ENCODE results near the gene SPINK2. TPM values are rescaled to one million over a fixed set of nuclear protein-coding genes. Genes with fewer than 3 reads are reported as not detected.

Gene SPINK2
- total and polyA plus RNA-seq, 2 of the 4 experiments (the other 2 are of a cell fraction): not detected

DNA sequence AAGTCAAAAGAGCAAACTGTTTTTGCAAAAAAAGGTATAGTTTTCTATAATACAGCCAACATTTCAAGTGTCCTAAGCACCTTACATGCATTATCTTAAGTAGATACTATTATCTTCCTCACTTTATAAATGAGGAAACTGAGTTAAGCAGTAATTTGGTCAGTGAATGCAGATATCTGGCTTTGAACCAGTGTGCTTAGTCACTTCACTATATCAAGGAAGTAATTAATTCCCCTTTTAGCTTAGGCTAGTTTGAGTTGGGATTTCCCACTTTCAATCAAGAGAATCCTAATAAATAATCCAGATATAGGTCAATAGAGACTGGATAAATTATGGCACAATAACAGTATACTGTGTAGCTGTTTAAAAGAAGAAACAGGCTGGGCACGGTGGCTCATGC is 14.8 kb downstream of the SPINK2 start:
- no CpG with 5 or more reads among the region's 1 CpG for WGBS, 2 experiments (ENCODE audit: extremely low coverage in 2 of 2, insufficient read length in 1 of 2)
- in situ Hi-C loops (cut with MboI; ENCODE audit: low sequenced_read_pairs): no loop called here
- CTCF ChIA-PET: no interaction called here

More for the DNA sequence above, 14.8 kb downstream of the SPINK2 start:
- H3K4me1 ChIP-seq (ENCODE audit: control insufficient read depth, insufficient read depth, low read length): no peaks in the 10 kb centered on the region
- intact Hi-C loops (cut with micrococcal nuclease) (no loop called here), dilution Hi-C loops (cut with HindIII; ENCODE audit: low sequenced_read_pairs, unreplicated experiment) (no loop called here)
- H4K20me1 ChIP-seq (ENCODE audit: insufficient read depth, low read length): no peaks in the 10 kb centered on the region
- no peak overlapping the region for H2BK15ac ChIP-seq (ENCODE audit: low read depth, low read length)
- H3K18ac ChIP-seq (ENCODE audit: low read depth, low read length): no peak overlapping the region
- H3K56ac ChIP-seq (ENCODE audit: extremely low read depth, insufficient read depth, low read length): no peak overlapping the region
- H2BK120ac ChIP-seq (ENCODE audit: low read depth, low read length): no peak overlapping the region
- H2AK5ac ChIP-seq (ENCODE audit: low read depth, low read length): no peak overlapping the region
- H3K9me1 ChIP-seq (ENCODE audit: insufficient read depth, low read length): no peaks in the 10 kb centered on the region
- H4K91ac ChIP-seq (ENCODE audit: insufficient read depth, low read depth, low read length): no peak overlapping the region
- no peaks in the 10 kb centered on the region for H3K36me3 ChIP-seq (ENCODE audit: control insufficient read depth, insufficient read depth, low read length)
- H2AK9ac ChIP-seq (replicated peaks; ENCODE audit: low read depth, low read length, poor library complexity): no peak overlapping the region
- H3K4ac ChIP-seq (ENCODE audit: low read depth, low read length): no peak overlapping the region
- peaks cover 4% of the 10 kb centered on the region for H3K27me3 ChIP-seq (ENCODE audit: control insufficient read depth, insufficient read depth, low read length)
- H3K9me3 ChIP-seq (ENCODE audit: control insufficient read depth, insufficient read depth, low read length): no peaks in the 10 kb centered on the region
- ATAC-seq (ENCODE audit: low read depth): no peak
- no peak overlapping the region for H3K4me2 ChIP-seq (ENCODE audit: low read depth, low read length)
- no peak overlapping the region for H3K27ac ChIP-seq (ENCODE audit: insufficient read depth, low read length)
- H3K23ac ChIP-seq (ENCODE audit: low read depth, low read length): no peak overlapping the region
- TF ChIP-seq RAD21 (IDR thresholded peaks at IDR 0.05; ENCODE audit: low read length) (no peak), NFE2L2 (IDR thresholded peaks at IDR 0.05; ENCODE audit: low read depth, low read length) (no peak), CEBPB (IDR thresholded peaks at IDR 0.05; ENCODE audit: low read depth, low read length) (no peak), MXI1 (IDR thresholded peaks at IDR 0.05; ENCODE audit: borderline replicate concordance, low read depth, low read length) (no peak), MAFK (IDR thresholded peaks at IDR 0.05; ENCODE audit: low read depth, low read length) (no peak), BHLHE40 (IDR thresholded peaks at IDR 0.05; ENCODE audit: low read depth, low read length) (no peak), RCOR1 (IDR thresholded peaks at IDR 0.05; ENCODE audit: insufficient replicate concordance, low read length) (no peak), RFX5 (IDR thresholded peaks at IDR 0.05; ENCODE audit: low read depth, low read length) (no peak), SMC3 (IDR thresholded peaks at IDR 0.05; ENCODE audit: low read depth, low read length) (no peak), CHD1 (IDR thresholded peaks at IDR 0.05; ENCODE audit: low read depth, low read length) (no peak), POLR2A (IDR thresholded peaks at IDR 0.05; ENCODE audit: low read depth, low read length) (no peak), MAZ (IDR thresholded peaks at IDR 0.05; ENCODE audit: borderline replicate concordance, low read depth, low read length) (no peak), FOS (IDR thresholded peaks at IDR 0.05; ENCODE audit: low read depth, low read length) (no peak)
- TF ChIP-seq, protein P1, sequence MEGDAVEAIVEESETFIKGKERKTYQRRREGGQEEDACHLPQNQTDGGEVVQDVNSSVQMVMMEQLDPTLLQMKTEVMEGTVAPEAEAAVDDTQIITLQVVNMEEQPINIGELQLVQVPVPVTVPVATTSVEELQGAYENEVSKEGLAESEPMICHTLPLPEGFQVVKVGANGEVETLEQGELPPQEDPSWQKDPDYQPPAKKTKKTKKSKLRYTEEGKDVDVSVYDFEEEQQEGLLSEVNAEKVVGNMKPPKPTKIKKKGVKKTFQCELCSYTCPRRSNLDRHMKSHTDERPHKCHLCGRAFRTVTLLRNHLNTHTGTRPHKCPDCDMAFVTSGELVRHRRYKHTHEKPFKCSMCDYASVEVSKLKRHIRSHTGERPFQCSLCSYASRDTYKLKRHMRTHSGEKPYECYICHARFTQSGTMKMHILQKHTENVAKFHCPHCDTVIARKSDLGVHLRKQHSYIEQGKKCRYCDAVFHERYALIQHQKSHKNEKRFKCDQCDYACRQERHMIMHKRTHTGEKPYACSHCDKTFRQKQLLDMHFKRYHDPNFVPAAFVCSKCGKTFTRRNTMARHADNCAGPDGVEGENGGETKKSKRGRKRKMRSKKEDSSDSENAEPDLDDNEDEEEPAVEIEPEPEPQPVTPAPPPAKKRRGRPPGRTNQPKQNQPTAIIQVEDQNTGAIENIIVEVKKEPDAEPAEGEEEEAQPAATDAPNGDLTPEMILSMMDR (conservative IDR thresholded peaks at IDR 0.05; ENCODE audit: low read depth, low read length): no peak
- TF ChIP-seq, protein P2, sequence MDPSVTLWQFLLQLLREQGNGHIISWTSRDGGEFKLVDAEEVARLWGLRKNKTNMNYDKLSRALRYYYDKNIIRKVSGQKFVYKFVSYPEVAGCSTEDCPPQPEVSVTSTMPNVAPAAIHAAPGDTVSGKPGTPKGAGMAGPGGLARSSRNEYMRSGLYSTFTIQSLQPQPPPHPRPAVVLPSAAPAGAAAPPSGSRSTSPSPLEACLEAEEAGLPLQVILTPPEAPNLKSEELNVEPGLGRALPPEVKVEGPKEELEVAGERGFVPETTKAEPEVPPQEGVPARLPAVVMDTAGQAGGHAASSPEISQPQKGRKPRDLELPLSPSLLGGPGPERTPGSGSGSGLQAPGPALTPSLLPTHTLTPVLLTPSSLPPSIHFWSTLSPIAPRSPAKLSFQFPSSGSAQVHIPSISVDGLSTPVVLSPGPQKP (IDR thresholded peaks at IDR 0.05; ENCODE audit: borderline replicate concordance, low read depth, low read length): no peak
- TF ChIP-seq, protein P3, sequence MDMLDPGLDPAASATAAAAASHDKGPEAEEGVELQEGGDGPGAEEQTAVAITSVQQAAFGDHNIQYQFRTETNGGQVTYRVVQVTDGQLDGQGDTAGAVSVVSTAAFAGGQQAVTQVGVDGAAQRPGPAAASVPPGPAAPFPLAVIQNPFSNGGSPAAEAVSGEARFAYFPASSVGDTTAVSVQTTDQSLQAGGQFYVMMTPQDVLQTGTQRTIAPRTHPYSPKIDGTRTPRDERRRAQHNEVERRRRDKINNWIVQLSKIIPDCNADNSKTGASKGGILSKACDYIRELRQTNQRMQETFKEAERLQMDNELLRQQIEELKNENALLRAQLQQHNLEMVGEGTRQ (IDR thresholded peaks at IDR 0.05; ENCODE audit: low read depth, low read length): no peak
- H2BK5ac ChIP-seq (ENCODE audit: low read depth, low read length, poor library complexity, severe bottlenecking): no peak overlapping the region
- POLR2A ChIA-PET (ENCODE audit: unreplicated experiment): no interaction called here
- H2BK20ac ChIP-seq (ENCODE audit: low read depth, low read length): no peak overlapping the region
- DNase-seq: no peak
- no peak overlapping the region for H4K8ac ChIP-seq (ENCODE audit: low read depth in 2 of 2, low read length in 2 of 2)
- no peaks in the 10 kb centered on the region for H3K79me1 ChIP-seq (ENCODE audit: low read depth in 1 of 2, low read length in 2 of 2)
- no peak overlapping the region for H2AFZ ChIP-seq (replicated peaks; ENCODE audit: low read length, poor library complexity)
- no peak overlapping the region for H3K4me3 ChIP-seq (ENCODE audit: insufficient read depth, low read depth, low read length)
- no peak overlapping the region for H4K5ac ChIP-seq (ENCODE audit: low read depth, low read length)
- no peak overlapping the region for H3K14ac ChIP-seq (replicated peaks; ENCODE audit: low read depth, low read length)
- no TSS peak for BruUV-seq (replicated peaks)
- H3K9ac ChIP-seq (ENCODE audit: low read depth, low read length): no peak overlapping the region
